H9 (cell line): ENCODE results near the gene TMEM39B. TPM values are rescaled to one million over a fixed set of nuclear protein-coding genes. Genes with fewer than 3 reads are reported as not detected.

Experiments
- DNase-seq: peaks from one replicate; pipeline ENCODE4 v3.0.0-alpha.2; 2017
- H2AFZ ChIP-seq: one replicate; pipeline ENCODE4 v1.6.1; 2013; ENCODE audit warnings: mild to moderate bottlenecking, low read length, control low read depth, moderate library complexity
- H2AK5ac ChIP-seq: 2 replicates; pipeline ENCODE4 v1.6.1; 2013; ENCODE audit warnings: low read length, control low read depth, mixed read lengths; ENCODE audit not compliant: insufficient read length
- H2BK120ac ChIP-seq: one replicate; pipeline ENCODE4 v1.6.1; 2013; ENCODE audit warnings: low read depth, mild to moderate bottlenecking, low read length, control low read depth, inconsistent platforms; ENCODE audit not compliant: poor library complexity, severe bottlenecking
- H2BK12ac ChIP-seq: 2 replicates; pipeline ENCODE4 v1.6.1; 2013; ENCODE audit warnings: low read length, control low read depth, mixed read lengths, low read depth; ENCODE audit not compliant: insufficient read length
- H2BK15ac ChIP-seq: 2 replicates; pipeline ENCODE4 v1.6.1; 2013; ENCODE audit warnings: low read depth, low read length, control low read depth
- H2BK20ac ChIP-seq: one replicate; pipeline ENCODE4 v1.6.1; 2013; ENCODE audit warnings: low read depth, mild to moderate bottlenecking, low read length, control low read depth, inconsistent platforms; ENCODE audit not compliant: poor library complexity, severe bottlenecking
- H2BK5ac ChIP-seq: 2 replicates; pipeline ENCODE4 v1.6.1; 2013; ENCODE audit warnings: low read length, control low read depth, mixed read lengths; ENCODE audit not compliant: insufficient read length
- H3K14ac ChIP-seq: 2 replicates; pipeline ENCODE4 v1.6.1; 2013; ENCODE audit warnings: low read length, control low read depth; ENCODE audit not compliant: insufficient read depth
- H3K18ac ChIP-seq: 2 replicates; pipeline ENCODE4 v1.6.1; 2013; ENCODE audit warnings: low read depth, mild to moderate bottlenecking, mixed read lengths, low read length, control low read depth; ENCODE audit not compliant: insufficient read length
- H3K23ac ChIP-seq: 2 replicates; pipeline ENCODE4 v1.6.1; 2013; ENCODE audit warnings: low read length, control low read depth, mixed read lengths, low read depth; ENCODE audit not compliant: insufficient read length
- H3K23me2 ChIP-seq: 2 replicates; pipeline ENCODE4 v1.6.1; 2013; ENCODE audit warnings: low read depth, mild to moderate bottlenecking, mixed read lengths, low read length, control low read depth; ENCODE audit not compliant: insufficient read length, poor library complexity, severe bottlenecking
- H3K27ac ChIP-seq: 2 replicates; pipeline ENCODE4 v1.5.1; 2013; ENCODE audit warnings: low read length, control low read depth, mixed read lengths, low read depth; ENCODE audit not compliant: insufficient read length
- H3K27me3 ChIP-seq: 2 replicates; pipeline ENCODE4 v1.6.1; 2013; ENCODE audit warnings: low read length, control low read depth, inconsistent platforms; ENCODE audit not compliant: insufficient read depth
- H3K4ac ChIP-seq: 2 replicates; pipeline ENCODE4 v1.6.1; 2013; ENCODE audit warnings: low read depth, mild to moderate bottlenecking, control low read depth, inconsistent platforms, low read length, moderate library complexity
- H3K4me1 ChIP-seq: 2 replicates; pipeline ENCODE4 v1.6.1; 2013; ENCODE audit warnings: low read length, control low read depth, inconsistent platforms; ENCODE audit not compliant: insufficient read depth
- H3K4me2 ChIP-seq: 2 replicates; pipeline ENCODE4 v1.6.1; 2013; ENCODE audit warnings: low read length, control low read depth, mixed read lengths; ENCODE audit not compliant: insufficient read length, insufficient read depth
- H3K56ac ChIP-seq: 2 replicates; pipeline ENCODE4 v1.6.1; 2013; ENCODE audit warnings: low read depth, mild to moderate bottlenecking, mixed read lengths, low read length, control low read depth; ENCODE audit not compliant: insufficient read length
- H3K79me1 ChIP-seq: 2 replicates; pipeline ENCODE4 v1.6.1; 2013; ENCODE audit warnings: low read depth, mild to moderate bottlenecking, moderate library complexity, low read length, control low read depth, inconsistent platforms; ENCODE audit not compliant: insufficient read depth, poor library complexity, severe bottlenecking
- H3K79me2 ChIP-seq: 2 replicates; pipeline ENCODE4 v1.6.1; 2013; ENCODE audit warnings: low read length, control low read depth, inconsistent platforms; ENCODE audit not compliant: insufficient read depth
- H3K9ac ChIP-seq: 2 replicates; pipeline ENCODE4 v1.6.1; 2013; ENCODE audit warnings: low read length, control low read depth, mixed read lengths; ENCODE audit not compliant: insufficient read length; ENCODE audit errors: extremely low read depth
- H3K9me3 ChIP-seq: one replicate; pipeline ENCODE4 v1.6.1; 2013; ENCODE audit warnings: low read depth, low read length, inconsistent platforms; ENCODE audit not compliant: control insufficient read depth
- H3T11ph ChIP-seq: one replicate; pipeline ENCODE4 v1.6.1; 2013; ENCODE audit warnings: mild to moderate bottlenecking, low read length, control low read depth, inconsistent platforms
- H4K20me1 ChIP-seq: one replicate; pipeline ENCODE4 v1.6.1; 2013; ENCODE audit not compliant: control insufficient read depth, insufficient read length, insufficient read depth
- H4K5ac ChIP-seq: 2 replicates; pipeline ENCODE4 v1.6.1; 2013; ENCODE audit warnings: low read depth, mild to moderate bottlenecking, mixed read lengths, low read length, control low read depth; ENCODE audit not compliant: insufficient read length
- H4K8ac ChIP-seq: replicated peaks from 2 replicates; pipeline ENCODE4 v1.6.1; 2013; ENCODE audit warnings: low read length, control low read depth, mixed read lengths, low read depth; ENCODE audit not compliant: insufficient read length
- H4K91ac ChIP-seq: 2 replicates; pipeline ENCODE4 v1.6.1; 2013; ENCODE audit warnings: low read depth, mild to moderate bottlenecking, moderate library complexity, mixed read lengths, low read length, control low read depth; ENCODE audit not compliant: insufficient read length
- H3K27ac Mint-ChIP-seq, 3 experiments: 2 replicates in 2 of 3; 3 replicates in 1 of 3; pipeline ENCODE4 v1.8.0; 2020 to 2021; ENCODE audit warnings: mixed read lengths in 3 of 3, mild to moderate bottlenecking in 1 of 3, moderate library complexity in 1 of 3
- H3K27me3 Mint-ChIP-seq: 2 replicates; pipeline ENCODE4 v1.8.0; 2021; ENCODE audit warnings: low read depth, mild to moderate bottlenecking, moderate library complexity, mixed read lengths
- H3K36me3 Mint-ChIP-seq, 3 experiments: 2 replicates in 2 of 3; 3 replicates in 1 of 3; pipeline ENCODE4 v1.8.0; 2020 to 2021; ENCODE audit warnings: low read depth in 3 of 3, mixed read lengths in 3 of 3; ENCODE audit not compliant: insufficient read depth in 1 of 3
- H3K4me1 Mint-ChIP-seq, 2 experiments: 2 replicates each; pipeline ENCODE4 v1.8.0; 2020; ENCODE audit warnings: mixed read lengths in 2 of 2
- H3K4me3 Mint-ChIP-seq, 2 experiments: 2 replicates in 1 of 2; 3 replicates in 1 of 2; pipeline ENCODE4 v1.8.0; 2020 to 2021; ENCODE audit warnings: mild to moderate bottlenecking in 2 of 2, mixed read lengths in 2 of 2, moderate library complexity in 1 of 2
- H3K9me3 Mint-ChIP-seq, 2 experiments: 2 replicates in 1 of 2; 3 replicates in 1 of 2; pipeline ENCODE4 v1.8.0; 2020; ENCODE audit warnings: mild to moderate bottlenecking in 2 of 2, mixed read lengths in 2 of 2, moderate library complexity in 1 of 2
- CTCF ChIP-seq: fragments of 200-600 bp; sonication (generic); conservative IDR thresholded peaks from 3 replicates; pipeline ENCODE4 v1.8.0; 2021; ENCODE audit warnings: antibody characterized with exemption, mild to moderate bottlenecking
- total RNA-seq: library from RNA; stranded (reverse); gene quantifications from 2 replicates; pipeline ENCODE4 v1.2.1, GENCODE V29; 2021

Gene TMEM39B
- total RNA-seq, 1 experiment from 2014 or later, result 27.4 TPM

GRCh38 chr1:32047701-32048100 is 25.0 kb upstream of the TMEM39B start:
- no peaks in the 10 kb centered on the region for H3K4me1 ChIP-seq
- no peak overlapping the region for H2AFZ ChIP-seq
- no peak overlapping the region for H3K18ac ChIP-seq
- no peaks in the 10 kb centered on the region for H3K23me2 ChIP-seq
- H3K36me3 Mint-ChIP-seq, result peaks cover 35 to 72% (median 41%) of the 10 kb centered on the region in 3 experiments
- no peak overlapping the region for H3K56ac ChIP-seq
- no peaks in the 10 kb centered on the region for H3K79me2 ChIP-seq
- no peak overlapping the region for H4K5ac ChIP-seq
- no peak overlapping the region for H3K4me3 Mint-ChIP-seq
- H3K4me2 ChIP-seq, result no peak overlapping the region
- no peak overlapping the region for H2BK12ac ChIP-seq
- H3T11ph ChIP-seq, result no peak overlapping the region
- H3K4ac ChIP-seq, result no peak overlapping the region
- no peak overlapping the region for H4K91ac ChIP-seq
- H2BK5ac ChIP-seq, result no peak overlapping the region
- H3K14ac ChIP-seq, result no peak overlapping the region
- no peaks in the 10 kb centered on the region for H3K27me3 Mint-ChIP-seq
- no peaks in the 10 kb centered on the region for H3K9me3 Mint-ChIP-seq
- H4K20me1 ChIP-seq, result peaks cover 3% of the 10 kb centered on the region
- 0 out of 7 replicates have a peak overlapping the region, but pooled peaks of 1 of the 3 experiments have one; percentile 55 for H3K27ac Mint-ChIP-seq
- H3K79me1 ChIP-seq, result peaks cover 2% of the 10 kb centered on the region
- no peak overlapping the region for H3K9ac ChIP-seq
- H2BK20ac ChIP-seq, result no peak overlapping the region
- no peak overlapping the region for H2BK15ac ChIP-seq
- H3K27ac ChIP-seq, result no peak overlapping the region
- no peak overlapping the region for H2AK5ac ChIP-seq
- H2BK120ac ChIP-seq, result no peak overlapping the region
- H3K27me3 ChIP-seq, result no peaks in the 10 kb centered on the region
- no peak overlapping the region for H4K8ac ChIP-seq
- H3K23ac ChIP-seq, result no peak overlapping the region
- DNase-seq, result no peak
- no peaks in the 10 kb centered on the region for H3K9me3 ChIP-seq
- no peak for TF ChIP-seq CTCF
- H3K4me1 Mint-ChIP-seq, result no peaks in the 10 kb centered on the region
